GM18508 (cell line): Measurements from ENCODE around the gene TMEM267.
A peak's percentile ranks its signal among the peaks of the same experiment; 100 is the strongest.
"Not testable (repeated sequence)": the region's sequence is repeated elsewhere in the genome, so short reads cannot be mapped to it uniquely, and the experiment has no call there.

Experiments used
- ATAC-seq: cut with Tn5 transposase; IDR thresholded peaks from one replicate; pipeline ENCODE4 v1.9.1; 2021; ENCODE audit warnings: moderate number of reproducible peaks; ENCODE audit not compliant: insufficient read depth, unreplicated experiment

The TMEM267 gene

DNA sequence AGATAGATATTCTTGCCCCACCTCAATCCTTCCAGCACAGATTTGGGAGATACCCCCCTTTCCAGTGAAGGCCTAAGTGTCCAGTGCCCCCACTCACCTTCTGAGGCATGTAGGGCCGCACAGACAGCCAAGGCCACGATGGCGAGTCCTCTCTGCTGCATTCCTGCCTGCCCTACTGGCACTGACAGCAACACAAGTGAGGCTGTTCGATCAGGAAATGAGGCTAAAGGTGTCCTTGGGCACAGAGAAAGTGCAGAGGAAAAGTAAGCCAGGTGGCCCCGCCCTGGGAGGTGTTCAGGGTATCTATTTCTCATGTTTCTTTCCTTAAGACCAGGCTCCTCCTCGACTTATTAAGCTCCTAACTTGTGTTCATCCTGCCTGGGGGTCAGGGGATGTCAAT is 71.5 kb downstream of the TMEM267 start, which contains the start of gene CCL28:
Gene CCL28, minus strand, starts transcription at position 236 of the 400 bp plus-strand sequence. Its CDS starts 75 bp downstream, at position 161.
- no peak for ATAC-seq

DNA sequence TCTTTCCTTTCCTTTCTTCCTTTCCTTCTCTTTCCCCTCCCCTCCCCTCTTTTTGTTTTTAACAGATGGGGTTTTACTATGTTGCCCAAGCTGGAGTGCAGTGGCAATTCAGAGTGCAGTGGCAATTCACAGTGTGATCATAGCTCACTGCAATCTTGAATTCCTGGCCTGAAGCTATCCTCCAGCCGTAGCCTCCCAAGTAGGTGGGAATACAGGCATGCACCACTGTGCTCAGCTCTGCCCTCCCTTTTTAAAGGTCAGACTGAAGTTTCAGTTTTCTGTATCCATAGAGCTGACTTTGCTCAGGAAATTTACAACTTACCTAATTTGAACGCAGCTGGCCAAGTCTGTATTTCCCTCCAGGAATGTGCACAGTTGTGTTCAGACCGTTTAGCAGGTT is 72.2 kb downstream of the TMEM267 start:
- no peak for ATAC-seq

DNA sequence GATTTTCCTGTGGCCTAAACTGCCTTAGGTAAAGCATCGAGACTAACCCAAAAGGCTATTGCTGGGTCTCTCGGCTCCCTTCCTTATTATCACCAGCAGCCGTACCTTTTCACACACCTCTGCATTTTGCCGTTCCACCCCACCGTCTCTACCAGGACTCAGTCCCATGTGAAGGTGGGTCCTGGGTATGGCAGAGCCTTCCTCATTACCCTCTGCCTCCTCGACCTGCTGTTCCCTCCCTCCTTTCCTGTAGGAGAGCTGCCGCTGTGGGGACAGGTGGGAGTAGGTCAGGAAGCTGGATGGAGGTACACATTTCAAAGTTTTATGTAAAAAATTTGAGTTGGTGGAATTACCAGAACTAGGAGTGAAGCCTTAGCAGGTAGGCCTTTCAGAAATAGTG is 73.3 kb downstream of the TMEM267 start:
- no peak for ATAC-seq

DNA sequence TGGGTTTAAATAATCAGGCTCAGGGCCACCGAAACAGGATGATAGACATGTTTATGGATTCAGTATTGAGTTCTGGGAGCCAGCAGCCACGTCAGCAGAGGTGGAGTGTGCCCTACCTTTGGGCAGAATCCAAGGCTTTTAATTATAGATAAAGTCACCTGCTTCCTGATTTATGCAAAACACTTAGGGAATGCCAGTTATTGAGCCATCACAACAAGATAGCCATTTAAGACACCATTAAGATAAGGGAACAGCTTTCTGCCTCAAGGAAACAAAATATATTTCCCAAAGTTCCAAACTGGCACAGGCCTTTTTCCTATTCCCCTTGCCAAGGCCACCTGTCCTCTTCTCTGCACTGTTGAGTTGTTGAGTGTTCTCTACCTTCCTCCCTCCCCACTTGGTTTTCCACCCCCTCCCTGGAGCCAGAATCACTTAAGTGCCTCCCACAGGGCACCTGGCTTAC is 73.8 kb downstream of the TMEM267 start:
- ATAC-seq = no peak

DNA sequence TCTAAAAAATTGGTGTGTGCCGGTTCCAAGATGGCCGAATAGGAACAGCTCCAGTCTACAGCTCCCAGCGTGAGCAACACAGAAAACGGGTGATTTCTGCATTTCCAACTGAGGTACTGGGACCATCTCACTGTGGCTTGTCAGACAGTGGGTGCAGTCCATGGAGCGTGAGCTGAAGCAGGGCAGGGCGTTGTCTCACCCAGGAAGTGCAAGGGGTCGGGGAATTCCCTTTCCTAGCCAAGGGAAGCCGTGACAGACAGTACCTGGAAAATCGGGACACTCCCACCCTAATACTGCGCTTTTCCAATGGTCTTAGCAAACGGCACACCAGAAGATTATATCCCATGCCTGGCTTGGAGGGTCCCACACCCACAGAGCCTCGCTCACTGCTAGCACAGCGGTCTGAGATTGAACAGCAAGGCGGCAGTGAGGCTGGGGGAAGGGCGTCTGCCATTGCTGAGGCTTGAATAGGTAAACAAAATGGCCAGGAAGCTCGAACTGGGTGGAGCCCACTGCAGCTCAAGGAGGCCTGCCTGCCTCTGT is 81.1 kb downstream of the TMEM267 start:
- ATAC-seq = not testable (repeated sequence)

DNA sequence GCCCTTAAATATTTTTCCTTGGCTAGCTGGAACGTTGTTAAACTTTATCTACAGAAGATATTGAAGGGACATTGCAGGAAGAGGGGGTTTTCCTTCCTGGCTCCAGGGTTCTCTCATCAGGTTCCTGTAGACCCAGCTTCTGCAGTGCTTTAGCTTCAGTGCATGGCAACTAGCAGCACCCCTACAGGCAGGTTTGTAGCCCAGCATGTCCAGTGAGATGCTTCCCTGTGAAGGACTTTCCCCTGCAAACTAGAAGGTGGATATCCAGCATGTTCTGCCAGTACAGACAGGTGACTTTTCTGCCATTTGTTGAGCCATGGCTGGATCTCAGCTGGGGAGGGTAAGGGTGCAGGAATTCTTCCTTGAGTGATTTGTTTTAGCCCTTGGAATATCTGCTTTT is 81.8 kb downstream of the TMEM267 start:
- no peak for ATAC-seq

DNA sequence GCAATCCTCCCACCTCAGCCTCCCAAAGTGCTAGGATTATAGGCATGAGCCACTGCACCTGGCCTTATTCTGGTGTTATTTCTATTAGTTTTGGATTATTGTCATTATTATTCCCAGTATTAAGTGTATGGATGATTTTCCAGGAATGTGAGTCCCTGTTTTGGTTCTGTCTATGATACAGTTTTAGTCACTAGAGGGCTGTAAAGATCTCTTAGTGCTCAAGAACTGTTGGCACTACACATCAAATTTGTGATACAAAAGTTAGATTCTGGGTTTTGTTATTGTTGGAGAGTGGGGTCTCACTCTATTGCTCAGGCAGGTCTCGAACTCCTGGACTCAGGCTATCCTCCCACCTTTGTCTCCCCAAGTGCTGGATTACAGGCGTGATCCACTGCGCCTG is 83.6 kb downstream of the TMEM267 start:
- no peak for ATAC-seq

DNA sequence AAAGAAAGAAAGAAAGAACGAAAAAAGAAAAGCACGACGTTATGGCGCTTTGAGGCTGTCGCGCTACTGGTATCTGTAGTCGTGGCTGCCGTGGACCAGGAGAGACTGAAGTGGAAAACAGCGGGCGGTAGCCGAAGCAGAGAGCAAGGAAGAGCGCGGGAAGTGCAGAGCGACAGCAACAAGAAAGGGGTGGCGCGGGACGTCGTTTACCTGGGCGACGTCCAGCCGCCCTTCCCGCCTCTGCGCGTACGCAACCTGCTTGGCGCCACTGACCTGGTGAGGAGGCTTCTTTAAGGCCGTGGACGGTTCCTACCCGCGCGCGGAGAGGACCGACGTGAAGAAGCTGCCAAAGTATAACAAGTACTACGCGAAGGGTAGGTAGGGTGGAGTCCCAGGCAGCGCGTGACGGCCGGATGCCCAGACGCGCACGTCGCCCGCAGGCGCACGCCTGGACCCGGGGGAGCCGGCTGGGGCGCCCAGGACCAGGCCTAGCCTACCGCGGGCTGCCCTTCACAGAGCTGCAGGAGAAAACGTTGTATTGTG is 86.8 kb downstream of the TMEM267 start:
- ATAC-seq = peak; percentile 87
